T-helper 1 cell treated with Interleukin-12 subunit alpha and Interleukin-12 subunit beta and Interleukin-4 antibody, amounts not matched to agents 30 μg/mL and 1 μg/mL, for 36 hours (primary cell): ENCODE measurements around the gene F3.

ENCODE experiments used
- H3K27ac Mint-ChIP-seq: one replicate; pipeline ENCODE4 v1.8.0; 2021; ENCODE audit warnings: mild to moderate bottlenecking, mixed read lengths
- H3K27me3 Mint-ChIP-seq: one replicate; pipeline ENCODE4 v1.8.0; 2021; ENCODE audit warnings: low read depth, mixed read lengths
- H3K36me3 Mint-ChIP-seq: one replicate; pipeline ENCODE4 v1.8.0; 2021; ENCODE audit warnings: low read depth, mixed read lengths
- H3K4me1 Mint-ChIP-seq: one replicate; pipeline ENCODE4 v1.8.0; 2021; ENCODE audit warnings: low read depth, mixed read lengths
- H3K4me3 Mint-ChIP-seq: one replicate; pipeline ENCODE4 v1.8.0; 2021; ENCODE audit warnings: mild to moderate bottlenecking, moderate library complexity, mixed read lengths
- H3K9me3 Mint-ChIP-seq: one replicate; pipeline ENCODE4 v1.8.0; 2021; ENCODE audit warnings: mixed read lengths

Gene F3

DNA sequence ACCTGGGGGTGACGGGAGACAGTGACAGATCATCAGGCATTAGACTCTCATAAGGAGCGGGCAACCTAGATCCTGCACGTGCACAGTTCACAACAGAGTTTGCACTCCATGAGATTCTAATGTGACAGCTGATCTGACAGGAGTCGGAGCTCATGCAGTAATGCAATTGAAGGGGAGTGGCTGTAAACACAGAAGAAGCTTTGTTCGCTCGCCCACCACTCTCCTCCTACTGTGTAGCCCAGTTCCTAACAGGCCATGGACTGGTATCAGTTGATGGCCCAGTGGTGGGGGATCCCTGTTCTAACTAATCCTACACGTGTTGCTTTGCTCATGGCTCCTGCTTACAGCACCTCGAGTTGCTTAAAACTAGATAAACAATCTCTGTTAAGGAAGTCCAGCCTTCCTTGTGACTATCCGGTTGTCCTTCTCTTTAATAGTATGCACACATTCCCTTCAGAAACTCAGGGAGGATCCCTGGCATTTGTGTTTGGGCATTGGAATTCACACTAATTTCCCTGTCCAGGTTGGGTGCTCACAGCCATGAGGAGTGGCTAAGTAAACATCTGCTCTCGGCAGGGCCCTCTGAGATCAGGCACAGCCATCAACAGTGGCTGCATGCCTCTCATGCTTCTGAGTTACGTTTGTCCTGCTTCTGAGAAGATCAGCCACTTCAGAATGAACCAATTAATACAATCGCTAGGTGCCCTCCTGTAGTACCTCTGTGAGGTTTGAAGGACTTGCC, 21.1 kb upstream of the F3 start:
- Mint-ChIP-seq H3K9me3 (no peaks in the 10 kb centered on the region), H3K36me3 (no peaks in the 10 kb centered on the region), H3K27me3 (peaks cover 9% of the 10 kb centered on the region), H3K4me3 (no peak overlapping the region), H3K27ac (no peak overlapping the region), H3K4me1 (no peaks in the 10 kb centered on the region)

DNA sequence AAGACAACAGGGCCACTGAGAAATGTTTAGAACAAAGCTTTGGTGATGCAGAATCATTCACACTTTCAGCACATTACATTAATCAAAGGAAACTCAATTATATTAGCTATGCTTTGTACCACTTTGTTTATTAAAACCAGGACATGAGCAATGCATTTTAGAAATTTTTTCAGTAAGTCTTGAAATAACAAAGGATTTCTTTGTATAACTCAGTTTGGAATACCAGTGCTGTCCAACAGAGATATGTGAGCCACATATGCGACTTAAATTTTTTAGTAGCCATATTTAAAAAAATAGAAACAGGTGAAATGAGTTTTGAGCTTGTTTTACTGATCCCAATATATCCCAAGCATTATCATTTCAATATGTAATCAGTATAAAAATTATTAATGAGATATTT, 18.8 kb upstream of the F3 start:
- Mint-ChIP-seq H3K9me3 (no peaks in the 10 kb centered on the region), H3K4me3 (no peak overlapping the region)

DNA sequence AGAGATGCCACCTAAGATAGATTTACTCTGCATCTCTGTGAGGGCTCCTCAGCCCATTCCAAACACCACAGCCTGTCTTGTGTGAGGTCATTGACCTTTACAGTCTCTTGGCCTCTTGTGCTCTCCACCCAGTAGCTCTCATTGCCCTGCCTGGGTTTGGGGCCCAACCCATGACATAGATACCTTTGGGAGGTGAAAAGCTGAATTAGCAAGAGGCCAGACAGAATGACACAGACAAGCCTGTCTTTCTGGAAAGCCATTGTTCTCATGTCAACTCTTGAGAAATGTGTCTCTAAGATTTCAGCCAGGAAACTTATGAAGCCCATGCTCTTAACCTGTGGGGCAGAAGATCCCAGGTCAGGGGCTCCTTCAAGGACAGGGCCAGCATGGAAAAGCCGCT, 18.4 kb upstream of the F3 start:
- Mint-ChIP-seq H3K36me3 (no peaks in the 10 kb centered on the region), H3K27me3 (peaks cover 17% of the 10 kb centered on the region), H3K4me1 (no peaks in the 10 kb centered on the region), H3K4me3 (no peak overlapping the region), H3K9me3 (no peaks in the 10 kb centered on the region), H3K27ac (no peak overlapping the region)

More for the DNA sequence above, 18.8 kb upstream of the F3 start:
- H3K27ac Mint-ChIP-seq = no peak overlapping the region
- peaks cover 12% of the 10 kb centered on the region for H3K27me3 Mint-ChIP-seq
- H3K4me1 Mint-ChIP-seq = no peaks in the 10 kb centered on the region
- no peaks in the 10 kb centered on the region for H3K36me3 Mint-ChIP-seq

DNA sequence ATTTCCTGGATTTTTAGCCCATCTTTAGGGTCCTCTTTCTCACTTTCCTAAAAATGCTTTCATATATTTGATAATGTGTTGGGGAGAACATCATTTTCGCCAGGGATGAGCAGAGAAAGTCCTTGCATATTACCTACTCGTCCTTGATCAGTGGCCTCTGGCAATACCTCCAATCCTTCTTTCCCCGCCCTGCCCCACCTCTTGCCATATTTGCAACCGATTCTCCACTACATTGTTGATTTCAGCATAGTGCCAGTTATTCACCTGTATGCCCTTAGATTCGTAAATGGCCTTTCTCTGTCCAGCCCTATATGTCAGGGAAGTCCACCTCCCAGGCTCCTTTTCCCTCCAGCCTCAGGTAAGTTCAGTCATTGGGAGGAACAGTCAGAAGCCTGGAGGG, 13.5 kb upstream of the F3 start:
- H3K9me3 Mint-ChIP-seq = no peaks in the 10 kb centered on the region
- H3K36me3 Mint-ChIP-seq = no peaks in the 10 kb centered on the region
- H3K27me3 Mint-ChIP-seq = peaks cover 19% of the 10 kb centered on the region
- no peaks in the 10 kb centered on the region for H3K4me1 Mint-ChIP-seq
- no peak overlapping the region for H3K27ac Mint-ChIP-seq
- no peak overlapping the region for H3K4me3 Mint-ChIP-seq

DNA sequence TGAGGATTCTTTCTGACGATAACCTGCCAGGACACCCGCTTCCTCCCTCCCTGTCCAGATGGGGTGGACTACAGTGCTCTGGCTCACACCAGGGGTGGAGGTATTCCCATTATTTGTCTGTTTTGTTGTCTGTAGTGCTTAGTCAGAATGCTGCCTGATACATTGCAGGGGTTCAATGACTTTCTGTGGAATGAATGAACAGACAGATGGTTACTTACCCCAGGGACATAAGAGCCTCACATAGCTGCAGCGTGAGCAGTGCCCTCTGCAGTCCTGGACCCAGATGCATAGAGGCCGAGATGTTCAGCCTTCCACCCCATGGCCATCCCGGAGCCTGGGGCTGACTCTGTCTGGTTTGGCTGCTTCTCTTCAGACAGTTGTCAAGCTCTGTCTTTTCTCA, 13.0 kb upstream of the F3 start:
- Mint-ChIP-seq H3K9me3 (no peaks in the 10 kb centered on the region), H3K27me3 (peaks cover 24% of the 10 kb centered on the region), H3K4me3 (no peak overlapping the region), H3K4me1 (no peaks in the 10 kb centered on the region), H3K27ac (no peak overlapping the region), H3K36me3 (no peaks in the 10 kb centered on the region)

DNA sequence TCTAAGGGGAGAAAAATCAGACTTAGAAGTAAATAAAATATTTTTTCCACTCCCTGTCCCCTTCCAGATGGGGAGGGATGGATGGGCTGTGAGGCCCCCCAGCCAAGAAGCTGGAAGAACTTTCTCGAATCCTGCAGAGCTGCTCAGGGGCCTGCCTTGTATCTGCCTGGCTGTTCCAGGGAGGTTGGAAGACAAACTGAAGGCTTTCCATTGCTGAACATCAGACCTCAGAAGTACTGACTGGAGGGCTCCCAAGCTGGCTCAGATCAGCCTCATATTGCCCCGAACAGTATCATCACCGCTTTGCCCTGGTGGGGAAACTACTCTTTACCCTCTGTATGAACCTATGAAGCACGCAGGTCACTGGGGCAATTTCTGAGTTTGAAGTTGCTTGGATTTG, 12.4 kb upstream of the F3 start:
- H3K4me3 Mint-ChIP-seq = no peak overlapping the region
- no peaks in the 10 kb centered on the region for H3K36me3 Mint-ChIP-seq
- no peak overlapping the region for H3K27ac Mint-ChIP-seq
- no peaks in the 10 kb centered on the region for H3K4me1 Mint-ChIP-seq
- H3K9me3 Mint-ChIP-seq = no peaks in the 10 kb centered on the region
- peaks cover 24% of the 10 kb centered on the region for H3K27me3 Mint-ChIP-seq

DNA sequence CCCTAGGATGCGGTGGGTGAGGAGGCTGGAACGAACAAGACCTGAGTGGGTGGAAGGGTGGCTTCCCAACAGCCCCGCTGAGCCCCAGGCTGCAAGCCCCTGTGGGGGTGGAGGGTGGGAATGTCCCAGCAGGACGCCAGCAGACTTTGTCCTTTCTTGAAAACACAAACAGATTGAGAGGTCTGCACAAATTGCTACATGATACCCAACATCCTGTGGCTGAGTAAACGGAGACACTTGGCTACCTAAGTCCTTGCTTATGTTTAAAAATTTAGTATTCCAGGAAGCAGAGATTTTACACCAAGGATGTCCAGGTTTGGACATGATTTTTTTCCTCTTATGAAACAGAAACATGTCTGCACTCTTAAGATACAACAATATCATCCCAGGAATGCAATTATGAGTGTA, 11.8 kb upstream of the F3 start:
- Mint-ChIP-seq H3K4me1 (no peaks in the 10 kb centered on the region), H3K27me3 (peaks cover 22% of the 10 kb centered on the region), H3K36me3 (no peaks in the 10 kb centered on the region), H3K4me3 (no peak overlapping the region), H3K9me3 (no peaks in the 10 kb centered on the region), H3K27ac (no peak overlapping the region)

DNA sequence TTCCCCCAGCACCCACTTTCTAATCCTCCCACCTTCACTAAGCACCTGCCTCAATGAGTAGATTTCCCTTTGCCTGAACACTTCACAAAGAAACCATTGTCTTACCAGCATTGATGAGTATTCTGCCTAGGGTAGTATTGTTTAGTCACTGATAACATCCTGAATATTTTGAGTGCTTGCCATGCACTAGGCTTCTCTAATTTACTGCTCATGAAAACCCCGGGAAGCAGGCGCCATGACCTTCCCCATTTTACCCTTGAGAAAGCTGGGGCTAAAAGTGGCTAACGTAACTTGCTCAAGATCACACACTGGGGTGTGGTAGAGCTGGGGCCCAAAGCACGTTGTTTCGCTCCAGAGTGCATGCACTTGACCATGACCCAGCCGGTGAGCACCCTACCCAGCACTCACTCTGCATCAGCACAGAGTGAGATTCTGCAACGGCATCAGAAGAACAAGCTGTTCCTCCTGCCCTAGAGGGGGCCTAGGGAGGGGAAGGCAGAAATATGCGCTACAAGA, 10.6 kb upstream of the F3 start:
- no peaks in the 10 kb centered on the region for H3K9me3 Mint-ChIP-seq

DNA sequence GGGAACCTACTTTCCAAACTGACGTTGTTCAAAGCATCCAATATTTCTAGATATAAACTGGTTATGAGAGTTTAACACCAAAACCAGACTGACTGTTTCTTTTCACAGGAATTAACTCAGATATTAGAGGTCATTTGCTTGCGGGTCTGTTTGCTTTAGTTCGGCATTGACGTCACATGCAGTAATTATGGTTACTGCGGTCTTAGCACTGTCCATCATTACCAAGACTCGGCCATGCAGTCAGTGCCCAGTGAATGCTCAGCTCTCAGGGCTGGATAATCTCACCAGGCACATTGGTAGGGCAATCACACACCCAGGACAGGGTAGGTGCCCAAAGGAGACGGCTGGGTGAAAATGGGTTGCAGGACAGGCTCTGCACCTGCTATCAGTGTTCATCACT, 9.9 kb upstream of the F3 start:
- no peaks in the 10 kb centered on the region for H3K4me1 Mint-ChIP-seq
- H3K36me3 Mint-ChIP-seq = no peaks in the 10 kb centered on the region
- H3K27me3 Mint-ChIP-seq = peaks cover 31% of the 10 kb centered on the region
- no peak overlapping the region for H3K27ac Mint-ChIP-seq
- no peaks in the 10 kb centered on the region for H3K9me3 Mint-ChIP-seq
- no peak overlapping the region for H3K4me3 Mint-ChIP-seq

More for the DNA sequence above, 10.6 kb upstream of the F3 start:
- no peaks in the 10 kb centered on the region for H3K4me1 Mint-ChIP-seq
- H3K27me3 Mint-ChIP-seq = peaks cover 24% of the 10 kb centered on the region
- no peaks in the 10 kb centered on the region for H3K36me3 Mint-ChIP-seq
- no peak overlapping the region for H3K27ac Mint-ChIP-seq
- H3K4me3 Mint-ChIP-seq = no peak overlapping the region

DNA sequence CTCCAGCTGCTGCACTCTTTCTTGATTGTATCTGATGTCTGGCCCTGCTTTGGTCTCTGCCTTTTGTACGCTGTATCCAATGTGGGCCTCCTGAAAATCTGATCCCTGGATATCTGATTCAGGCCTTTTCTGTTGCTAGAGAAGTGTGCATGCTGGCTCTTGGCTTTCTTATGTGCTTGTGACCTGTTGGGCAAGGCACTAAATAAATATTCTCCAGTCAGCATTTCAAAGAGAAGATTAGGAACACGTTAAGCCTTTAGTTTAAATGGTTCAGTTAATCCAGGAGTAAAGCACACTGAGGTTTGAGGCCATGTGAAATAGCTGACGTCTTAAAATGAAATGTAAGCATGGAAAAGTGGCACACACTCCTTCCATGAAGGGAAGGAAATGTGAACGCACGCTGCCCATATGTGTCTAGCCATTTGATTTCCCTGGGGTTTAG, 9.3 kb upstream of the F3 start:
- Mint-ChIP-seq H3K9me3 (no peaks in the 10 kb centered on the region), H3K36me3 (no peaks in the 10 kb centered on the region), H3K4me3 (no peak overlapping the region), H3K27me3 (peaks cover 35% of the 10 kb centered on the region), H3K27ac (no peak overlapping the region), H3K4me1 (no peaks in the 10 kb centered on the region)

DNA sequence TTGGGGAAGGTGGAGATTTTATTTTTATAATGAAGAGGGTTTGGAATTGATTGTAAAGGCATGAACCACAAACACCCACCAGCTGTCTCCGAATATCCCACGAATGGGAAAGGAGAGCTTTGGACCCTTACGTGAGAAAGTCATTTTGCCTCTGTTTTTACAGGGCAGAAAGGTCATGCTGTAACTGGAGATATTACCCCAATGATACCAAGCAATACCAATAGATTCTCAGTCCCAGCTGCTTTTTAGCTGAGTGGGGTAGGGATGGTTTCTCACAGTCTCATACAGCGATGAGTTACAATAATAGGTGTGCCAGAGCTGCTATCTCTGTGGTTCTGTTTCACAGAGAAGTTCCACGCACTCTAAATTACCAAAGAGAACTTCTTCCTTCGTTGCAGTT, 8.8 kb upstream of the F3 start:
- H3K4me3 Mint-ChIP-seq = no peak overlapping the region
- H3K27me3 Mint-ChIP-seq = peaks cover 35% of the 10 kb centered on the region
- no peaks in the 10 kb centered on the region for H3K9me3 Mint-ChIP-seq
- H3K36me3 Mint-ChIP-seq = no peaks in the 10 kb centered on the region
- no peak overlapping the region for H3K27ac Mint-ChIP-seq
- H3K4me1 Mint-ChIP-seq = no peaks in the 10 kb centered on the region

DNA sequence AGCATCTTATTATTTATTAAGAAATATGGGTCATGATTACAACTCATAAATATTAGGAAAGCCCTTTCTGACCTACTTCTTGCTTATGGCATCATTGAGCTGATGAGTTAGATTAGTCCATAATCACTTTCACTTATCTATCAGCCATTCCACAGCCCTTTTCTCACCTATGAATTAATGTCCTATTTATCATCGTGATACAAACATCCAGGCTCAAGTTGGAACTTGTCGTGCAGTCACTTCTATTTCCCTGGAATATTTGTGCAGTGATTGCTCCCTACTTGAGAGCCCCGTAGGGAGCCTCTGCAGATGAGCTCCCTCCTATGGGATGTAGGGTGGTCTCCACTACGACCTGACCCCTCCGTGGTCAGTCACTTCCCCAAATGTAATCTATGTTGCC, 8.1 kb upstream of the F3 start:
- H3K27me3 Mint-ChIP-seq = peaks cover 37% of the 10 kb centered on the region
- H3K27ac Mint-ChIP-seq = no peak overlapping the region
- no peaks in the 10 kb centered on the region for H3K9me3 Mint-ChIP-seq
- H3K36me3 Mint-ChIP-seq = no peaks in the 10 kb centered on the region
- no peak overlapping the region for H3K4me3 Mint-ChIP-seq
- H3K4me1 Mint-ChIP-seq = no peaks in the 10 kb centered on the region

DNA sequence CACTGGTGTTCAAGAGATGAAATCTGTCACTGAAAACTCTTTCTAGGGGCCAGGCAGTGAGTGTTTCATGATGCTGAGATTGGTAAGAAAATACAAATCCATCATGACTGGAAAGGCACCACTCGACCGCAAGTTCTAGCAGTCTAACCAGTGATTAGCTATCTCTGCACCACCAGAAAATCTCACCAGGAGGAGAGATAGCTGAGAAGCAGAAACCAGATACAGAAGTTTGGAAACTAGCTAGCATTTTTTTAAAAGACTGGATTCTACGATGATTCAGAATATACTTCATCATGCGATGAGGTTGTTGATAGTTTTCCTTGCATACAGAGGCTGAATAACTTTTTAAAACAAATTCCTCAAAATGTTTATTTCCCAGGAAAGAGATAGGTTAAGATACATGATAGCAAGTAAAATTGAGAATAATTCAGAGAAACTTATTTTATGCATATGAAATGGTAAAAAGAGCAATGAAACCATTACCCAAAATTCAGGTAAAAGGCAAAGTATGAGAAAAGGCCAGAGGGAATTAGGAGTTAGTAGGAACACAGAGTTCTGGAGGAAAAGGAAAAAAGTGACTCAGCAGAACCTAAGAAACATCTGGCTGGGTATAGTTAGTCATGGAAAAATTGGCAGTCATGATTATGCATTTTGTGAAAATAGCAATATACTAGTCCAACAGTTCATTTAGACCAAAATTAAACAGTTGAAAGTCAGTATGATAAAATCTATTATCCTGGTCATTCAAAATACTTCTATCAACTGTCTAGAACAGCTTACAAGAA, 3.3 kb upstream of the F3 start:
- H3K4me3 Mint-ChIP-seq = no peak overlapping the region
- H3K9me3 Mint-ChIP-seq = no peaks in the 10 kb centered on the region
- no peak overlapping the region for H3K27ac Mint-ChIP-seq
- H3K36me3 Mint-ChIP-seq = no peaks in the 10 kb centered on the region
- H3K4me1 Mint-ChIP-seq = peaks cover 12% of the 10 kb centered on the region
- H3K27me3 Mint-ChIP-seq = peaks cover 71% of the 10 kb centered on the region

DNA sequence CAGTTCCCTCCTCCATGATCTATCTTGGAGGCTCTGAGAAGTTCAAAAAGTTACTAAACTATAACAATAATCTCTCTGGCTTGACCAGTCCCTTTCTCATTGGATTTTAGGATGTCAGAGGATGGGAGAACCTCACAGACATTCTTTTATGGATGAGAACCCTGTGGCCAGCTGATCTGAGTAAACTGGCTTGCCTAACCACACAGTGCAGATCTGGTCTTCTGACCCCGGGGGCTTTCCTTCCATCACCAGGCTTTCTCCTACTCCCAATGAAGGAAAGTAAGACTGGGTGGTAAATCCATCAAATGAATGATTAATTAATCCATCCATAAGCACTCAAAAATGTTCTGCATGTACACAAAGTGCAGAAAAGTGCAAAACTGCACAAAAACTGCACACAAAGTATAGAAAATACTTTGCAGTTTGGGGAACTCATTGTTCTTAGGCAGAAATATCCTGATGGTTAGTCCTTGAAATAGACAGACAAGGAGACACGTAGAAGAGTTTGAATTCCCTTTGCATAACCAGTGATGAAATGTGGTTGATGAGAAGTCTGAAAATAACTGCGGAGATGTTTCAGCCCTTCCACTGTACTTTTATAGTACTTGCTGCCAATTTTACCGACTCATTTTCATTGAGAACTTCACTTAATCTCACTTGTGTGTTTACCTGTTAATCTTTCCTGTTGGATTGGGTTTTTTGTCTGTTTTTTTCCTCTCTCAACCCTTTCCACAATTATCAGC, 2.5 kb upstream of the F3 start:
- Mint-ChIP-seq H3K4me3 (no peak overlapping the region), H3K9me3 (no peaks in the 10 kb centered on the region), H3K36me3 (no peaks in the 10 kb centered on the region), H3K4me1 (peaks cover 12% of the 10 kb centered on the region), H3K27ac (no peak overlapping the region), H3K27me3 (peaks cover 76% of the 10 kb centered on the region)
